T-cell (primary cell): ENCODE measurements around the gene DIPK1C. TPM values are rescaled to one million over a fixed set of nuclear protein-coding genes. Genes with fewer than 3 reads are reported as not detected.

Experiments
- ATAC-seq, 4 experiments: fragments of 200-7000 bp in 3 of 4; fragments of 150-1000 bp in 1 of 4; cut with Tn5 transposase; replicated peaks in 1 of 4; 1 replicate in 3 of 4; 2 replicates in 1 of 4; pipeline ENCODE4 v1.10.0; 2021; ENCODE audit warnings: moderate library complexity in 3 of 4, mild to moderate bottlenecking in 2 of 4, moderate number of reproducible peaks in 1 of 4
- CTCF ChIA-PET, 2 donors: fragments of 300-600 bp; sonication (Branson Sonifier 250); formaldehyde crosslinking; loops; one replicate each; lab custom pipeline; 2022; ENCODE audit warnings: antibody characterized with exemption in 2 of 2; lab: Charles Lee
- POLR2A ChIA-PET, 2 donors: fragments of 300-600 bp; sonication (Branson Sonifier 250); formaldehyde crosslinking; loops; one replicate each; lab custom pipeline; 2022; ENCODE audit warnings: antibody characterized with exemption in 2 of 2; lab: Charles Lee
- DNase-seq, 35 experiments: peaks; one replicate each; pipeline versions ENCODE4 v3.0.0 to v3.0.0-alpha.2; 2013 to 2023
- H3K27ac ChIP-seq: one replicate; pipeline ENCODE4 v1.5.1; 2013; ENCODE audit warnings: low read length
- H3K27me3 ChIP-seq, 2 experiments: replicated peaks in 1 of 2; 1 replicate in 1 of 2; 2 replicates in 1 of 2; pipeline versions ENCODE4 v1.6.1 to v1.7.0; 2013; ENCODE audit warnings: low read length in 1 of 2, mixed read lengths in 1 of 2; ENCODE audit not compliant: control insufficient read depth in 2 of 2, insufficient read depth in 2 of 2; ENCODE audit errors: extremely low read depth in 1 of 2
- H3K36me3 ChIP-seq, 2 donors: 1 replicate in 1 of 2; 2 replicates in 1 of 2; pipeline versions ENCODE4 v1.6.1 to v1.7.0; 2013; ENCODE audit warnings: low read length in 1 of 2; ENCODE audit not compliant: control insufficient read depth in 2 of 2, insufficient read depth in 1 of 2; ENCODE audit errors: extremely low read depth in 1 of 2
- H3K4me1 ChIP-seq, 2 experiments: 1 replicate in 1 of 2; 2 replicates in 1 of 2; pipeline versions ENCODE4 v1.6.1 to v1.7.0; 2013; ENCODE audit warnings: low read length in 2 of 2, mixed read lengths in 1 of 2; ENCODE audit not compliant: insufficient read depth in 2 of 2, control insufficient read depth in 1 of 2; ENCODE audit errors: extremely low read depth in 1 of 2
- H3K4me3 ChIP-seq, 2 donors: 1 replicate in 1 of 2; 2 replicates in 1 of 2; pipeline versions ENCODE4 v1.5.1 to v1.7.0; 2013; ENCODE audit warnings: mild to moderate bottlenecking in 2 of 2, low read length in 1 of 2, moderate library complexity in 1 of 2; ENCODE audit not compliant: control insufficient read depth in 1 of 2; ENCODE audit errors: extremely low read depth in 1 of 2
- H3K9me3 ChIP-seq: 2 replicates; pipeline ENCODE4 v1.7.0; 2013
- H3K27ac Mint-ChIP-seq, 2 donors: one replicate each; pipeline ENCODE4 v1.8.0; 2020 to 2021; ENCODE audit warnings: mild to moderate bottlenecking in 2 of 2, mixed read lengths in 2 of 2
- H3K27me3 Mint-ChIP-seq, 2 donors: one replicate each; pipeline ENCODE4 v1.8.0; 2021 to 2022; ENCODE audit warnings: mixed read lengths in 2 of 2
- H3K36me3 Mint-ChIP-seq: one replicate; pipeline ENCODE4 v1.8.0; 2021; ENCODE audit warnings: mixed read lengths
- H3K4me1 Mint-ChIP-seq, 3 donors: one replicate each; pipeline ENCODE4 v1.8.0; 2020 to 2022; ENCODE audit warnings: mixed read lengths in 3 of 3, mild to moderate bottlenecking in 1 of 3
- H3K4me3 Mint-ChIP-seq, 3 donors: one replicate each; pipeline ENCODE4 v1.8.0; 2020 to 2022; ENCODE audit warnings: mild to moderate bottlenecking in 3 of 3, mixed read lengths in 3 of 3, moderate library complexity in 3 of 3
- H3K9me3 Mint-ChIP-seq, 3 donors: one replicate each; pipeline ENCODE4 v1.8.0; 2020 to 2022; ENCODE audit warnings: mixed read lengths in 3 of 3
- WGBS: methylation state at CpG from one replicate; pipeline ENCODE4 v1.1.5; 2013; ENCODE audit warnings: missing lambda C conversion rate; ENCODE audit not compliant: insufficient coverage; 5-methylcytosine and 5-hydroxymethylcytosine counted together
- total RNA-seq, 35 experiments: library from RNA in 6 of 35; stranded (reverse) in 6 of 35; fragments of 120-200 nt in 1 of 35; gene quantifications; one replicate each; pipeline versions ENCODE4 v1.2.1 to v1.2.4 and lab custom pipeline; 2013 to 2026

The DIPK1C gene
- total RNA-seq, 5 donors from 2014 or later (not counting 1 experiment from before 2014, with no cell fraction given), result not detected

DNA sequence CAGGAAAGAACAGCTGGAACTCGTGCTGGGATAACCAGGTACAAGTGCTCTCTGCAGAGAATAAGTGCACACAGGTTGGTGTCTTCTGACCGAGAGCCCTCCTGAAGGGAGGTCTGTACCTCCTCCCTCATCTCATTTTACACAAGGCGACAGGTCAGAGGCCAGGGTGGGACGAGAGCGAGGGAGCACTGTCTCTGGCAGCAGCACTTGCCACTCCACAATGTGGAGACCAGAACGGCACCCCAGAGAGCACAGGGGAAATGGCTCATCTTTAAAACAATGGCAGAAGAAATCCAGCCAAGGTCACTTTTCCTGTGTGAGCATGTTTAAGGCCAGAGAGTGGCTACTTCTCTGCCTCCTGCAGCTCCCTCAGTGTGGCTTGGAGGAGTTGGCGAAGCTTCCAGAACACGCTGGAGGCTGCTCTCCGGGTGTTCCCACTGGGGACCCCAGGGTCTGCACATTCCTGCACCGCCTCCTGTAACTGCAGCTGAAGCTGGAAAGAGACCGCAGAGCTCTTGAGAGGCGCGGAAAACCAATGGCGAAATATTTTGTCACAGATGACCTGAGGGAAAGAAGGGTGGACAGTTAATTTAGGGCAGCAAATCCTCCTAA, 20.8 kb downstream of the DIPK1C start:
- H3K4me3 ChIP-seq, result no peak overlapping the region
- Mint-ChIP-seq H3K36me3 (no peaks in the 10 kb centered on the region), H3K27me3 (peaks cover 0 to 2% of the 10 kb centered on the region in 2 donors), H3K4me1 (peaks cover 0 to 8% (median 4%) of the 10 kb centered on the region in 3 donors), H3K9me3 (no peaks in the 10 kb centered on the region), H3K4me3 (no peak overlapping the region), H3K27ac (no peak overlapping the region)
- no peaks in the 10 kb centered on the region for H3K4me1 ChIP-seq
- no peaks in the 10 kb centered on the region for H3K9me3 ChIP-seq
- ChIA-PET POLR2A (no interaction called here), CTCF (no interaction called here)
- 85% methylated on average over 9 of the region's 14 CpGs for WGBS
- DNase-seq (no peak), ATAC-seq (no peak)
- H3K27ac ChIP-seq, result no peak overlapping the region
- no peaks in the 10 kb centered on the region for H3K36me3 ChIP-seq
- H3K27me3 ChIP-seq, result peaks cover 0 to 8% of the 10 kb centered on the region in 2 experiments

DNA sequence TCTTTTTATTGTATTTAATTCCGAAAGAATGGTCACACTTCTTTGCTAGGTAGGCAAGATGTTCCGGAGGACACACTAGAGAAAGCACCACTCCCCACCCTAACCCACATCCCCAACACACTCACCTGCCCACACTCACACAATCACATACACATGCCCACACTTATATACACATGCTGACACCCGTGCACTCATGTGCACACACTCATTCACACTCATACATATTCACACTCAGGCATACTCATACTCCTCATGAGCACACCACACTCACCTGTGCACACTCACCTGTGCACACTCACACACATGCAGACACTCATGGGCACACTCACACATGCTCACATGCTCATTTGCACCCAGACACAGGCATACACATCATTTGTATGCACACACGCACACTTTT, 21.4 kb downstream of the DIPK1C start:
- POLR2A ChIA-PET, result no interaction called here

DNA sequence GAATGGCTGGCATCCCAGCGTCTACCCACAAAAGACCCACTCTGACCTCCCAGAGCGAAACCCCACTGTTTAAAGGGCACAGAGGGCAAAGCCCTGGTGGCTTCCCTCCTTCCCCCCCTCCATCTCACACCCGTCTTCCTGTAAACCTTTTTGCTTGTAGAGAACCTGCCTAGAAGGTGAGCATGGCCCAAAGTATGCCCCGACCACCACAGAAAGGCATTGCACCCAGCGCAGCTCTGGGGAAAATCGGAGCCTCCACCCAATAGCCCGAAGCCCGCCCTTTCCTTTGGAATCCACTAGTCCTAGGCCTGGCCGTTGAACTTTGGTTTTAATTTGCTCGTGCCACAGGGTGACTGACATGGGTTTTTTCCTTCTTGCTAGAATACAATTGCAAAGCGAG, 22.6 kb downstream of the DIPK1C start:
- peaks cover 0 to 8% of the 10 kb centered on the region in 2 experiments for H3K27me3 ChIP-seq
- H3K9me3 ChIP-seq, result no peaks in the 10 kb centered on the region
- 85% methylated on average over 7 of the region's 11 CpGs for WGBS
- POLR2A ChIA-PET, result interaction anchor here (0.5 to 0.7 kb wide), 2 partner anchors 55 to 1597 kb away, joined by 3 to 4 read pairs; no protein-coding TSS in a partner anchor
- no peak overlapping the region for H3K27ac ChIP-seq
- CTCF ChIA-PET, result interaction anchor here in 1 of 2 donors (1.0 kb wide), 1 partner anchor 41 kb away, joined by 4 read pairs; no protein-coding TSS in a partner anchor
- no peaks in the 10 kb centered on the region for H3K36me3 ChIP-seq
- peaks cover 0 to 2% of the 10 kb centered on the region in 2 donors for H3K27me3 Mint-ChIP-seq
- ATAC-seq, result no peak
- peaks cover 0 to 14% (median 4%) of the 10 kb centered on the region in 3 donors for H3K4me1 Mint-ChIP-seq
- no peaks in the 10 kb centered on the region for H3K9me3 Mint-ChIP-seq
- no peak overlapping the region for H3K27ac Mint-ChIP-seq
- no peaks in the 10 kb centered on the region for H3K4me1 ChIP-seq
- H3K4me3 Mint-ChIP-seq, result no peak overlapping the region
- no peak overlapping the region for H3K4me3 ChIP-seq
- DNase-seq, result no peak
- no peaks in the 10 kb centered on the region for H3K36me3 Mint-ChIP-seq

More for the DNA sequence above, 21.4 kb downstream of the DIPK1C start:
- Mint-ChIP-seq H3K27ac (no peak overlapping the region), H3K27me3 (peaks cover 0 to 2% of the 10 kb centered on the region in 2 donors), H3K4me1 (peaks cover 0 to 8% (median 4%) of the 10 kb centered on the region in 3 donors), H3K4me3 (no peak overlapping the region), H3K36me3 (no peaks in the 10 kb centered on the region), H3K9me3 (no peaks in the 10 kb centered on the region)
- peaks cover 0 to 8% of the 10 kb centered on the region in 2 experiments for H3K27me3 ChIP-seq
- no peak overlapping the region for H3K4me3 ChIP-seq
- H3K36me3 ChIP-seq, result no peaks in the 10 kb centered on the region
- no peak overlapping the region for H3K27ac ChIP-seq
- no peaks in the 10 kb centered on the region for H3K9me3 ChIP-seq
- ATAC-seq (no peak), DNase-seq (no peak)
- CTCF ChIA-PET, result interaction anchor here in 1 of 2 donors (0.5 kb wide), 1 partner anchor 67 kb away, joined by 7 read pairs; no protein-coding TSS in a partner anchor
- 82% methylated on average over 4 of the region's 4 CpGs for WGBS
- H3K4me1 ChIP-seq, result no peaks in the 10 kb centered on the region

DNA sequence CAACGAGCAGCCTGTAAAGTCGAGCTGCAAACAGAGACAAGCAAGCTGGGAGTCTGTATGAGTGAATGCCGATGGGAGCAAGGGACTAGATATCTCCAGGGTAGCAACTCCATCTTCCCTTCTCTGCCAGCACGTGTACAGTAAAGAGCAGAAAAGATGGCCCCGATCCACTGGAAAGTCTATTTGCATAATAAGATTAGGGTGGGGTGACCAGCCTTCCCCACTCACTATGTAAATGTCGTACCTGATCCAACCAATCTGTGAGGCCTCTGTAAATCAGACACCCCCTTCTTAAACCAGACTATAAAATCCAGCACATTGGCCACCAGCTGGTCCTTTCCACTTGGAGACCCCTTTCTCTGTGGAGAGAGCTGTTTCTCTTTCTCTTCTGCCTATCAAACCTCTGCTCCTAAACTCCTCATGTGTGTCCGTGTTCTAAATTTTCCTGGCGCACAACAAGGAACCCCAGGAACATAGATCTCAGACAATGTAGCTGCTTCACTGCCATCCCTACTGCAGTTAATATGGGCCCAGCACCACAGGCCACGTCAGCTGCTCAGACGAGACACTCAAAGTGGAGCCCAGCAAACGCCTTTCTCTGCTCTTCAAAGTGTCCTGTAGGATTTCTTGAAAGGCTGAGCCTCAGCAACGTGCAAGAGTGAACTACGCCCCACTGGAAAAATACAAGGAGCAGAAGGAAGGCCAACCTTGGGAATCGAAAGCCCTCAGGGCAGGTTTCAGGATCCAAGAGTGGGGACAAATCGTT, 26.1 kb downstream of the DIPK1C start:
- Mint-ChIP-seq H3K9me3 (no peaks in the 10 kb centered on the region), H3K36me3 (no peaks in the 10 kb centered on the region), H3K27ac (no peak overlapping the region), H3K4me1 (peaks cover 0 to 18% (median 2%) of the 10 kb centered on the region in 3 donors), H3K4me3 (no peak overlapping the region), H3K27me3 (peaks cover 0 to 2% of the 10 kb centered on the region in 2 donors)
- Histone ChIP-seq H3K27me3 (peaks cover 0 to 2% of the 10 kb centered on the region in 2 experiments), H3K4me3 (no peak overlapping the region), H3K4me1 (no peaks in the 10 kb centered on the region), H3K27ac (no peak overlapping the region), H3K36me3 (no peaks in the 10 kb centered on the region), H3K9me3 (no peaks in the 10 kb centered on the region)
- ChIA-PET POLR2A (no interaction called here), CTCF (no interaction called here)
- DNase-seq, result no peak
- 71% methylated on average over 9 of the region's 15 CpGs for WGBS
- no peak for ATAC-seq

DNA sequence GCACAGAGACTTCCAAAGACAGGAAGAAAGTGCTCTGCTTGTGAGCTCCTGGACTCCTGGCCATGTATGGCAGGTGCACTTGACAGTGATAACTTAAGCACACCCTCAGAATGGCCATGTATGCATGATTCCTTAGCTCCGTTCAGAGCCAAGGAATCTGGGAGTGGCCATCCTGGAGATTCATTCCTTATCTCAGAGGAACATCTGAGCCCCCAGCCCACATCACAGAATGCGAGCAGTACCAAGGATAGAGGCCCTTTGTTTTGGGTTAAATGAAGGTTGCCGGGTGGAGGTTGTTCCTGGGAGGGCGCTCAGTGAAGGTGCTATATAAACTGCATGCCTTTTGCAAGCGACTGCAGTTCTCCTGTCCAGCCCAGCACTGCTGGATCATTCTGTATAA, 26.9 kb downstream of the DIPK1C start:
- Histone ChIP-seq H3K27ac (no peak overlapping the region), H3K27me3 (no peaks in the 10 kb centered on the region), H3K4me1 (peaks cover 0 to 2% of the 10 kb centered on the region in 2 experiments), H3K9me3 (no peaks in the 10 kb centered on the region), H3K4me3 (no peak overlapping the region), H3K36me3 (no peaks in the 10 kb centered on the region)
- peaks cover 0 to 2% of the 10 kb centered on the region in 2 donors for H3K27me3 Mint-ChIP-seq
- no peaks in the 10 kb centered on the region for H3K9me3 Mint-ChIP-seq
- 82% methylated on average over 2 of the region's 5 CpGs for WGBS
- H3K36me3 Mint-ChIP-seq, result no peaks in the 10 kb centered on the region
- no peak for DNase-seq
- H3K27ac Mint-ChIP-seq, result no peak overlapping the region
- ChIA-PET CTCF (interaction anchor here in 1 of 2 donors (0.6 kb wide), 1 partner anchor 11 kb away, joined by 3 read pairs; no protein-coding TSS in a partner anchor), POLR2A (no interaction called here)
- peaks cover 0 to 18% (median 2%) of the 10 kb centered on the region in 3 donors for H3K4me1 Mint-ChIP-seq
- H3K4me3 Mint-ChIP-seq, result no peak overlapping the region
- no peak for ATAC-seq

DNA sequence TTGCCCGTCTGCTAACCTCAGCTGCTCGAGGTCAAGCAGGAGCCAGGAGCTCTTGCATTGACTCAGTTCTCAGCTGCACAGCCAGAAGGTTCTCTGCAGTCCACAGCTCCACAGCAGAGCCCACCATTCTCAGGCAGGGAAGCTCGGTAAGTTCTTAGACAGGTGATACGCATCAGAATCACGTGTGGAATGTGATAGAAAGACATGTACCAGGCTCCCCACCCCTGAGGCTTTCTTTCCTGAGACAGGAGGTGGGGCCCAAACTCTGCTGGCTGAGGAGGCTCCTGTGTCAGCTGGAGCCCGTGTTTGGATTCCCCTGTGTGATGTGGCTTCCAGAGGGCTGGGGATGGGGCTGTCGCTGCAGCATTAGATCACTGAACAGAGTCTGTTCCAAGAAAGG, 28.0 kb downstream of the DIPK1C start:
- peaks cover 0 to 6% of the 10 kb centered on the region in 2 experiments for H3K4me1 ChIP-seq
- Mint-ChIP-seq H3K27ac (no peak overlapping the region), H3K9me3 (no peaks in the 10 kb centered on the region), H3K4me3 (no peak overlapping the region), H3K4me1 (peaks cover 4 to 24% (median 7%) of the 10 kb centered on the region in 3 donors), H3K27me3 (peaks cover 0 to 2% of the 10 kb centered on the region in 2 donors), H3K36me3 (no peaks in the 10 kb centered on the region)
- H3K27ac ChIP-seq, result no peak overlapping the region
- POLR2A ChIA-PET, result no interaction called here
- 52% methylated on average over 2 of the region's 7 CpGs for WGBS
- DNase-seq (no peak), ATAC-seq (no peak)
- no peaks in the 10 kb centered on the region for H3K36me3 ChIP-seq
- no peak overlapping the region for H3K4me3 ChIP-seq
- no peaks in the 10 kb centered on the region for H3K9me3 ChIP-seq
- H3K27me3 ChIP-seq, result peaks cover 0 to 4% of the 10 kb centered on the region in 2 experiments
- CTCF ChIA-PET, result no interaction called here
